BJ (cell line): Measurements from ENCODE around the gene PSMB10. TPM values are rescaled to one million over a fixed set of nuclear protein-coding genes. Genes with fewer than 3 reads are reported as not detected.
A peak's percentile ranks its signal among the peaks of the same experiment; 100 is the strongest.

Source experiments
- CTCF ChIA-PET: fragments of 350-600 bp; formaldehyde crosslinking; extraction: SDS; loops from one replicate; lab custom pipeline; 2021; ENCODE audit warnings: antibody characterized with exemption, inconsistent platforms; lab: Yijun Ruan, JAX
- POLR2A ChIA-PET: fragments of 300-600 bp; sonication (Branson Sonifier 250); formaldehyde crosslinking; extraction: SDS; loops from one replicate; lab custom pipeline; 2021; ENCODE audit warnings: antibody characterized with exemption; lab: Charles Lee
- DNase-seq: peaks from one replicate; pipeline ENCODE4 v3.0.0-alpha.2; 2011; ENCODE audit warnings: low read depth
- H3K27me3 ChIP-seq: 2 replicates; pipeline ENCODE4 v1.6.0; 2011; ENCODE audit warnings: low read length; ENCODE audit not compliant: control insufficient read depth, insufficient read depth
- H3K36me3 ChIP-seq: 2 replicates; pipeline ENCODE4 v1.5.1; 2011; ENCODE audit warnings: low read length; ENCODE audit not compliant: control insufficient read depth, insufficient read depth
- H3K4me3 ChIP-seq: 2 replicates; pipeline ENCODE4 v1.5.1; 2011; ENCODE audit warnings: low read depth, mild to moderate bottlenecking, control low read depth, low read length
- polyA plus RNA-seq: library from polyadenylated mRNA; depleted of rRNA; stranded (reverse); fragments of >200 nt; gene quantifications from 2 replicates; pipeline ENCODE4 v1.2.3, GENCODE V29; 2011
- TF ChIP-seq, protein P1 (sequence below): IDR thresholded peaks from 2 replicates; pipeline ENCODE4 v1.5.1; 2011; ENCODE audit warnings: low read depth, mild to moderate bottlenecking, control low read depth, inconsistent platforms, low read length, moderate library complexity; ENCODE audit not compliant: insufficient read depth

PSMB10 gene
- polyA plus RNA-seq, 1 experiment: 29.1 TPM

DNA sequence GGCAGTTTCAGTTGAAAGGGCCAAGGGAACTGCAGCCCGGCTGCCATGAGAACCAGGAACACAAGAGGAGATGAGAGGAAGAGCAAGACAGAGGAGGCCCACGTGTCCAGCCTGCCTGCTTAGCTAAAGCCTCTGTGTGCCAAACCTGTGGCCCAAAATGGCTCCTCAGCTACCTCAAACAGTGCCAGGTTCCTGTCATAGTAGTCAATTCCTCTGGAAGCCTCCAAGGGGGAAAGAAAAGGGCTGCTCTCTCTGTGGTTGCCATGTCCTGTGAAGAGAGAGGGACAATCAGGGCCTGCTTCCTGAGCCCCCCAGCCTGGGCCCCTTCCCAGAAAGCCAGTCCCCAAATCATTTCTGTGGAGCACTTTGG is 26.6 kb upstream of the PSMB10 start:
- POLR2A ChIA-PET: no interaction called here

DNA sequence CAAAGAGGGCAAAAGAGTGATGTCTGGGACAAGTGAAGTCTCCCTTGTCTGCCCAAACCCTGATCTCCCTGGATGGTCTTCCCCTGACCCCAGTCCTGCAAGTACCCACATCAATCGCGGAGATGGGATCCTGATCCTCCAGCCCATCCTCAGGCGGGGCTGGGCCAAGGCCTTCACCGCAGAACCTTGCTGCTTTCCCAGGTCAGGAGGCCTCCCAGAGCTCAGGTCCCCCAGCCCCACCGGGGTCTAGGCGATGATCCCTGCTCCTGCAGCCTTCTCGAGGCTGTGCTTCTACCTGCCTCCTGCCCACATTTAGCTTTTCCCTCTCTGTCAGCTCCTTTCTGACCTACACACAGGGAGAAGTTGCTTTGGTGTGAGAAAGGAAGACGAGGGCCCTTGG is 25.5 kb upstream of the PSMB10 start:
- ChIA-PET CTCF (interaction anchor here (1.1 to 1.2 kb wide), 2 partner anchors 146 to 441 kb away, joined by 3 to 4 read pairs; no protein-coding TSS in a partner anchor), POLR2A (no interaction called here)
- no peak overlapping the region for H3K4me3 ChIP-seq
- H3K36me3 ChIP-seq: peaks cover 55% of the 10 kb centered on the region
- TF ChIP-seq, protein P1, sequence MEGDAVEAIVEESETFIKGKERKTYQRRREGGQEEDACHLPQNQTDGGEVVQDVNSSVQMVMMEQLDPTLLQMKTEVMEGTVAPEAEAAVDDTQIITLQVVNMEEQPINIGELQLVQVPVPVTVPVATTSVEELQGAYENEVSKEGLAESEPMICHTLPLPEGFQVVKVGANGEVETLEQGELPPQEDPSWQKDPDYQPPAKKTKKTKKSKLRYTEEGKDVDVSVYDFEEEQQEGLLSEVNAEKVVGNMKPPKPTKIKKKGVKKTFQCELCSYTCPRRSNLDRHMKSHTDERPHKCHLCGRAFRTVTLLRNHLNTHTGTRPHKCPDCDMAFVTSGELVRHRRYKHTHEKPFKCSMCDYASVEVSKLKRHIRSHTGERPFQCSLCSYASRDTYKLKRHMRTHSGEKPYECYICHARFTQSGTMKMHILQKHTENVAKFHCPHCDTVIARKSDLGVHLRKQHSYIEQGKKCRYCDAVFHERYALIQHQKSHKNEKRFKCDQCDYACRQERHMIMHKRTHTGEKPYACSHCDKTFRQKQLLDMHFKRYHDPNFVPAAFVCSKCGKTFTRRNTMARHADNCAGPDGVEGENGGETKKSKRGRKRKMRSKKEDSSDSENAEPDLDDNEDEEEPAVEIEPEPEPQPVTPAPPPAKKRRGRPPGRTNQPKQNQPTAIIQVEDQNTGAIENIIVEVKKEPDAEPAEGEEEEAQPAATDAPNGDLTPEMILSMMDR: no peak
- DNase-seq: no peak
- H3K27me3 ChIP-seq: no peaks in the 10 kb centered on the region

More for the DNA sequence above, 26.6 kb upstream of the PSMB10 start:
- peaks cover 46% of the 10 kb centered on the region for H3K36me3 ChIP-seq
- TF ChIP-seq, protein P1: no peak
- CTCF ChIA-PET: interaction anchor here (1.2 kb wide), 1 partner anchor 147 kb away, joined by 4 read pairs; no protein-coding TSS in a partner anchor
- no peaks in the 10 kb centered on the region for H3K27me3 ChIP-seq
- no peak for DNase-seq
- H3K4me3 ChIP-seq: no peak overlapping the region

DNA sequence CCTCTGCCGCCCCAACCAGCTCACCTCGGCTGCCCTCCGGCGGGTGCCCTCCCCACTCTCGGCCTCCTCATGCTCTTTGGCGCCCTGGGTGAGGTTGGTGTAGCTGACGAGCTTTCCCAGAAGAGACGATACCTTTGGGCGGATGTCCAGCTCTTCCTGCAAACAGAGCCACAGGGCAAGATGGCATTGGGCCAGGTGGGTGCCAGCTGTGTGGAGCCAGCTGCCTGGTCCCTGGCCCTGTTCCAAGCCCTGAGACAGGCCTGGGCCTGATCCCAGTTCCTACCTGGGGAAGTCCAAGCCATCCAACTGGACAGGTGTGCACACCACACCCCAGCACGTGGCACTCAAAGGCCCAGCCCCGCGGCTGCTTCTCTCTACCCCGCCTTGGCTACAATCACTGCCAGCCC is 24.9 kb upstream of the PSMB10 start:
- Histone ChIP-seq H3K4me3 (no peak overlapping the region), H3K27me3 (no peaks in the 10 kb centered on the region), H3K36me3 (peaks cover 55% of the 10 kb centered on the region)
- TF ChIP-seq, protein P1: no peak
- no peak for DNase-seq
- CTCF ChIA-PET: no interaction called here
- POLR2A ChIA-PET: no interaction called here

DNA sequence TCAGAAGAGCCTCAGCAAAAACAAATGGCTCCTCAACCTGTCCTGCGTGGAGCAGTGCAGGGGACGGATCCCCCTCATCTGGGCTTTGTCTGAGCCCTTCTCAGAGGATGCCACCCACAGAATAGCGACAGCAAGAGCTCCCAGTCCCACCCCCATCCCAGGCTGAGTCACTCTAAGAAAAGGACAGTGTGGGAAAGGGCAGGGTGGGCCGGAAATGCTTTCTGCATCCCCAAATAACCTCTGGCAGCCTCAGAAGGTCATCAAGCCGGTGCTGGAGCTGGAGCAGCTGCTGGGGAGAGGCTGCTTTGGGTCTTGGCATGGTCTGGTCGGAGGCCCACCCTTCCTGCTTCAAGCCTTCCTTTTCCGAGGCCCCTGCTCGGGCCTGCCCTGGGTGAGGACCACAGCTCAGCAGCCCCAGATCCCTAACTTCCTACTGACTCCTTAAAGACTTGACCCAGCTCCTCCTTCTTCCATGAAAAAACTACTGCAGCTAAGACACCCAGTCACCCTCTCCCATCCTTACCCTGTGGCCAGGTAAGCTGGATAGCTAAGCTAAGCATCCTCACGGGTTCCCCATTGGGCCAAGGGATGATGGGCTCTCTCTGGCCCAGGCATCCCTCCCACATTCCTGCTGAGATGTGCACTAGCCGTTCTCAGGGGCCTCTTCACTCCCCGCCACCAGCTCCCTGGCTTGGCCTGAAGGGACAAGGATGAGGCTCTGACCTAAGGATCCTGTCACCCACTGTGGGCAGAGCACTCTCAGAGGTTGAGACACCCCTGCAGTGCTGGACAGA is 23.1 kb upstream of the PSMB10 start:
- no peak overlapping the region for H3K4me3 ChIP-seq
- TF ChIP-seq, protein P1: no peak
- peaks cover 60% of the 10 kb centered on the region for H3K36me3 ChIP-seq
- DNase-seq: peak; percentile 34
- no peaks in the 10 kb centered on the region for H3K27me3 ChIP-seq
- POLR2A ChIA-PET: interaction anchor here (0.6 kb wide), 1 partner anchor 143 kb away, joined by 9 read pairs; no protein-coding TSS in a partner anchor
- CTCF ChIA-PET: interaction anchor here (0.9 to 2.0 kb wide), 5 partner anchors 10 to 143 kb away, joined by 3 to 7 read pairs (median 4); no protein-coding TSS in a partner anchor

DNA sequence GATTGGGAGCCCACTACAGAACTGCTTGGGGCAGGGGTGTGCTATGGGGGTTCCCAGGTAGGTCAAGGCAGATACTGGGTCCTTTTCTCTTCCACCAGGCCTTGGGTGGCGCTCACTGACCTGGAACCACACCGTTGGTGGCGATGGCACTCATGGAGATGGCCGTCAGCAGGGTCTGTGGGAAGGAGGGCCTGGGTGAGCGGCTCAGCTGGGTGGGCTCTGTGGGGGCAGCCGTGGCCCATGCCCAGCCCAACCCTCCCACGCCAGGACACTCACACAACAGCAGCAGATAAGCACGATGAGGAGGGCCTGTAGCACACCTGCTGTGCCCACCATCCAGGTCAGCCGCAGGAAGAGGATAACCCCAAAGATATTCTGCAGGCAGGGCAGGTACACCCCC is 21.0 kb upstream of the PSMB10 start:
- no peak for DNase-seq
- Histone ChIP-seq H3K36me3 (peaks cover 59% of the 10 kb centered on the region), H3K27me3 (no peaks in the 10 kb centered on the region), H3K4me3 (no peak overlapping the region)
- POLR2A ChIA-PET: interaction anchor here (0.6 kb wide), 1 partner anchor 10 kb away, joined by 3 read pairs; no protein-coding TSS in a partner anchor
- TF ChIP-seq, protein P1: no peak
- CTCF ChIA-PET: no interaction called here
